ENCODE data around the gene ZNF578. TPM values are rescaled to one million over a fixed set of nuclear protein-coding genes. Genes with fewer than 3 reads are reported as not detected.

ZNF578 gene
- total and polyA plus RNA-seq, 2 of the 8 experiments (the other 6 are each of a cell fraction or from before 2014, with no cell fraction given): 1.6 to 4.2 TPM

DNA sequence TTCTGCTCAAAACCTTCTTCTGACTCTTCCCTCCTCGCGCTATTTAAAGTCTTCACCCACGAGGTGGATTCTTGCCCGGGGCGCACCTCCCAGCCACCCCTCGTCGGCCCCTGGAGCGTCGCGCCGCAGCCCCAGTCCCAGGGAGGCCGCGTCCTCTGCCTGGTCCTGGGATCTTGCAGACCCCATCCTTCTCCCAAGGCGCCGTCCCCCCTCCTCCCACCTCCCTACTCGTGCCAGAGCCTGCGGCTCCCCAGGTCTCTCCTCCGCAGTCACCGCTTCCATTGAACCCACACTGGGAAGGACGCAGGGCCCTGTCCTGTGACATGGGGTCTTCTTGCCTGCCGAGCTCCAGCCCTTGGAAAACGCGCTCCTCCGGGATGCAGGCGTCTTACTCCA lies 74.6 kb downstream of the ZNF578 start:
- peak overlapping the region; percentile 66 to 95 for H3K4me2 ChIP-seq (ENCODE audit: insufficient read depth in 1 of 2, low read depth in 2 of 2, low read length in 2 of 2)
- H4K91ac ChIP-seq (replicated peaks; ENCODE audit: insufficient read length, low read length): no peak overlapping the region
- peak overlapping the region; percentile 32 for H3K18ac ChIP-seq (ENCODE audit: extremely low read depth, low read length)
- H3K23me2 ChIP-seq (ENCODE audit: low read depth, low read length): peaks cover 5% of the 10 kb centered on the region; the same call in 1 of the 2 replicates
- peaks cover 0 to 2% (median 0%) of the 10 kb centered on the region in 4 experiments; a peak in 3 of 7 replicates for H3K4me1 ChIP-seq (replicated peaks in 1 of 4; ENCODE audit: control insufficient read depth in 3 of 4, insufficient read depth in 4 of 4, low read length in 3 of 4)
- H2AFZ ChIP-seq (ENCODE audit: low read length): no peak overlapping the region; the same call in 1 of the 2 replicates
- no peaks in the 10 kb centered on the region for H3K27me3 ChIP-seq (replicated peaks in 1 of 4; ENCODE audit: control insufficient read depth in 3 of 4, extremely low read depth in 1 of 4, insufficient read depth in 3 of 4, low read length in 3 of 4)
- H3K9ac ChIP-seq (replicated peaks in 1 of 4; ENCODE audit: extremely low read depth in 1 of 4, low read depth in 3 of 4, low read length in 3 of 4): peak overlapping the region; percentile 54 to 69 (median 60); a peak in 6 of 7 replicates
- no peak overlapping the region for H2BK15ac ChIP-seq (ENCODE audit: low read length)
- H3K79me1 ChIP-seq (ENCODE audit: low read depth, low read length): no peaks in the 10 kb centered on the region
- no peak overlapping the region for H3K56ac ChIP-seq (replicated peaks; ENCODE audit: insufficient read length, low read depth, low read length)
- H4K5ac ChIP-seq (ENCODE audit: insufficient read length, low read depth, low read length): no peak overlapping the region
- H3K79me2 ChIP-seq (ENCODE audit: control insufficient read depth in 1 of 2, insufficient read depth in 2 of 2, low read length in 2 of 2): peaks cover 0 to 9% of the 10 kb centered on the region in 2 experiments; a peak in 2 of 4 replicates
- no peaks in the 10 kb centered on the region for H3K36me3 ChIP-seq (ENCODE audit: control insufficient read depth in 2 of 4, insufficient read depth in 4 of 4, low read length in 3 of 4)
- H3K27ac ChIP-seq (ENCODE audit: low read depth, low read length): no peak overlapping the region
- WGBS, 2 experiments (ENCODE audit: extremely low coverage in 1 of 2, insufficient coverage in 1 of 2, insufficient read length in 1 of 2, insufficient replicate concordance in 2 of 2, low coverage in 1 of 2, low lambda C conversion rate in 2 of 2, missing lambda C conversion rate in 1 of 2): 4% methylated on average over 19 of the region's 25 CpGs; no CpG with 5 or more reads in 1 of the 2 experiments
- H3K9me3 ChIP-seq (ENCODE audit: insufficient read depth in 2 of 2, low read depth in 1 of 2, low read length in 1 of 2): no peaks in the 10 kb centered on the region
- H4K20me1 ChIP-seq (replicated peaks in 1 of 2; ENCODE audit: control insufficient read depth in 1 of 2, insufficient read depth in 2 of 2, low read length in 2 of 2): peaks cover 0 to 2% of the 10 kb centered on the region in 2 experiments
- H2BK12ac ChIP-seq (ENCODE audit: low read depth, low read length): no peak overlapping the region
- no peak overlapping the region for H3K14ac ChIP-seq (ENCODE audit: insufficient read length)
- no peak overlapping the region for H2AK5ac ChIP-seq (ENCODE audit: low read depth, low read length)
- peak overlapping the region; percentile 62 to 89 (median 87) for H3K4me3 ChIP-seq (ENCODE audit: extremely low read depth in 1 of 4, insufficient read depth in 2 of 4, low read depth in 3 of 4, low read length in 4 of 4)
- no peak overlapping the region; the same call in 1 of the 2 replicates for H4K8ac ChIP-seq (ENCODE audit: extremely low read depth, insufficient read depth, low read length)
- FAIRE-seq: no peak
- ChIA-PET POLR2A (ENCODE audit: partially characterized antibody) (interaction anchor here (0.7 kb wide), 1 partner anchor 32 kb away, joined by 3 read pairs; no protein-coding TSS in a partner anchor), CTCF (ENCODE audit: partially characterized antibody) (no interaction called here)
- H3K4ac ChIP-seq (replicated peaks; ENCODE audit: insufficient read length, low read depth, low read length): no peak overlapping the region
- no peak overlapping the region for H2BK5ac ChIP-seq (ENCODE audit: low read depth, low read length)
- H2BK120ac ChIP-seq (replicated peaks; ENCODE audit: low read depth, low read length): no peak overlapping the region
- H2BK20ac ChIP-seq (ENCODE audit: low read length): no peak overlapping the region
- H3K23ac ChIP-seq (ENCODE audit: insufficient read length): no peak overlapping the region
- TF ChIP-seq CHD2 (IDR thresholded peaks at IDR 0.05; ENCODE audit: low read length) (no peak), PHF8 (conservative IDR thresholded peaks at IDR 0.05; ENCODE audit: low read depth, low read length) (0 out of 2 replicates have a peak, but pooled peaks have one; percentile 11)
- peak in 1 of 2 experiments; percentile 52 for DNase-seq (ENCODE audit: low read depth in 1 of 2, low spot score in 2 of 2)

All from H1 (cell line).